GM03348 (cell line): ENCODE data around the gene CEMIP.

Experiments
- DNase-seq: peaks from one replicate; pipeline ENCODE4 v3.0.0; 2012; ENCODE audit warnings: low spot score

CEMIP gene

GRCh38 chr15:80787316-80787715 is 8.1 kb downstream of the CEMIP start:
- DNase-seq: no peak

GRCh38 chr15:80788536-80788935 is 9.4 kb downstream of the CEMIP start:
- no peak for DNase-seq

- DNase-seq: peak; percentile 39
Observed at GRCh38 chr15:80789296-80789695, 10.1 kb downstream of the CEMIP start.

- DNase-seq: no peak
Observed at GRCh38 chr15:80789796-80790195, 10.6 kb downstream of the CEMIP start.

GRCh38 chr15:80790236-80790635 is 11.1 kb downstream of the CEMIP start:
- no peak for DNase-seq

GRCh38 chr15:80791004-80791403 is 11.8 kb downstream of the CEMIP start:
- no peak for DNase-seq

GRCh38 chr15:80796407-80796806 is 17.2 kb downstream of the CEMIP start:
- no peak for DNase-seq

- DNase-seq: no peak
Observed at GRCh38 chr15:80798911-80799310, 19.7 kb downstream of the CEMIP start.

- no peak for DNase-seq
Observed at GRCh38 chr15:80800067-80800466, 20.9 kb downstream of the CEMIP start.

GRCh38 chr15:80801891-80802680 is 22.9 kb downstream of the CEMIP start:
- no peak for DNase-seq

- DNase-seq: no peak
Observed at GRCh38 chr15:80803580-80804525, 24.7 kb downstream of the CEMIP start.

GRCh38 chr15:80804970-80805495 is 25.9 kb downstream of the CEMIP start:
- no peak for DNase-seq

GRCh38 chr15:80811781-80812315 is 32.7 kb downstream of the CEMIP start:
- no peak for DNase-seq

- DNase-seq: no peak
Observed at GRCh38 chr15:80815106-80815505, 35.9 kb downstream of the CEMIP start.

- DNase-seq: no peak
Observed at GRCh38 chr15:80816049-80816653, 37.0 kb downstream of the CEMIP start.

- DNase-seq: no peak
Observed at GRCh38 chr15:80816936-80817335, 37.8 kb downstream of the CEMIP start.

GRCh38 chr15:80817901-80818300 is 38.7 kb downstream of the CEMIP start:
- no peak for DNase-seq

- no peak for DNase-seq
Observed at GRCh38 chr15:80819001-80819400, 39.8 kb downstream of the CEMIP start.

- no peak for DNase-seq
Observed at GRCh38 chr15:80820092-80820491, 40.9 kb downstream of the CEMIP start.

GRCh38 chr15:80822256-80822655 is 43.1 kb downstream of the CEMIP start:
- no peak for DNase-seq

- DNase-seq: no peak
Observed at GRCh38 chr15:80822676-80823075, 43.5 kb downstream of the CEMIP start.

GRCh38 chr15:80823120-80823519 is 44.0 kb downstream of the CEMIP start:
- DNase-seq: no peak
